HG03575 (cell line): ENCODE results near the gene KIF18A.

Experiments
- ATAC-seq: cut with Tn5 transposase; IDR thresholded peaks from one replicate; pipeline ENCODE4 v1.9.1; 2021; ENCODE audit not compliant: unreplicated experiment, insufficient number of reproducible peaks, low FRiP score; ENCODE audit errors: extremely low read depth

The KIF18A gene

DNA sequence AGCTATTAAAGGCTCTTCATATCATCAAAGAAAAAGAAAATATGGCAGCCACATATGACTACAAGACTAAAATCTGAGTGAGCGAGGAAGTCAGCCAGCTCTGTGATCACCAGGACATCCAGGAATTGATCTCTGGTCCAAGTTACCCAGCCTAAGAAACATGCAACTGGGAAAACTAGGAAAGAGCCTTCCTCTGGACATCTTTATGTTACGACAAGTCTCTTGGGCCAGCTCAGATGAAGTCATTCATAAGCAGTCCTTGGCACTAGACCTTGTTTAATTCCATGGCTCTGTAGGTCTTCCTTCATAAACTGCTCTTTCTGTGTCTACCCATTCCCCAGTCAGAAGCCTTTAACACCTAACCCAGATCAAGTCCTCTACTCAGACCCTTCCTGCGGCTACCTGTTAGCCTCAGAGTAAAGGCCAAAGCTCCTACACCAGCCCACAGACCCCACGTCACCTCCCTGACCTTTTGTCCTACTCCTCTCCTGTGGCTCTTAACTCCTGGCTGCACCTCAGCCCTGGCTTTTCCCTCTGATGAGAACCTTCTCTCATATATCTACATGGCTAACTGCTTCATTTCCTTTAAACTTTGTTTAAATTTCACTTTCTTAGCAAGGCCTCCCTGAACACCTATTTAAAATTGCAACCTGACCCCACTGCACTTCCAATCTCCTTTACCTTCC lies 134.0 kb downstream of the KIF18A start:
- no peak for ATAC-seq

DNA sequence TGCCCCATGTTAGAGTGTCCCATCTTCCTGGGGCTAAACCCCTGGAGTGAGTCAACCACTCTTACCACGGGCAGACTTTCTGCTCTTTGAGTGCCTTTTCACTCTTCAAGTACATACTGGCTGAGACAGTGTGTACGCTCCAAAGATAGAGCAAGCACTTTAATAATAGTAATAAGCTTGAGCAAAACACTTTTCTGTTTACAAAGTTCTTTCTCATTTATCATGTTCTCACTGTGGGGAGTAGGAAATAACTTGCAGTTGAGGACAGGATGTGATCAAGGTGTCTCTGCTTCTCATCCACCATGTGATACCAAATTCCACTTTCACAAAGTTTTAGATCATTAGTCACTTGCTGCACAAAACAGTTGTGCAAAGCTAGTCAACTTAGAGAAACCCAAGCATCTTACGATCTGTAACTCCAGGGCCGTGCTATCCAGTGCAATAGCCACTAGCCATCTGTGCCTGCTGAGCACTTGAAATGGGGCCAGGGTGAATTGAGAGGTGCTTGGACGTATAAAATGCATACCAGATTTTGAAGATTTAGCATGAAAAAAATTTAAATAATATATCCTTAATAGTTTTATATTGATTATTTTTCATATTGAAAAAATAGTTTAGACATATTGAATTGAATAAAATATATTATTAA lies 135.3 kb downstream of the KIF18A start:
- ATAC-seq: no peak

DNA sequence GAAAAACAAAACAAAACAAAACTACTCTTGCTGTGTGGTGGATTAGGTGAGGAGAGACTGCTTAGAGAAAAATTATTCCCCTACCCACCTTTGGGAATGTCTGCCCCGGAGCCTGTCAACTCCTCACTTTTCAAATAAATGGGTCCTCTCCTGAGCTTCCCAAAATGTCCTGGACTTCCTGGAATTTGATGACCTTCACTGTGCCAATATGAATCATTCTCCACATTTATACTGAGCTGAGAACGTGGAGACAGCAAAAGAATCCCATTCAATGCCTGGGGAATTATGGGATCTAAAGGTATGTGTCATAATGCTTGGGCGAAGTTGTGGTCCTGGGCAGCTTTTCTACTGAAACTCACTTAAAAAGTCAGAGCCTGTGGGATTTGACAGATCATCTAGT lies 136.8 kb downstream of the KIF18A start:
- no peak for ATAC-seq
